H1 (cell line): ENCODE measurements around the gene ERP44. TPM values are rescaled to one million over a fixed set of nuclear protein-coding genes. Genes with fewer than 3 reads are reported as not detected.
"Not testable (repeated sequence)": the region's sequence is repeated elsewhere in the genome, so short reads cannot be mapped to it uniquely, and the experiment has no call there.

Experiments
- CTCF ChIA-PET: fragments of 300-600 bp; sonication (Branson Sonifier 250); formaldehyde crosslinking; loops from one replicate; lab custom pipeline; 2021; ENCODE audit not compliant: partially characterized antibody; lab: Charles Lee
- POLR2A ChIA-PET: fragments of 300-600 bp; sonication (Branson Sonifier 250); formaldehyde crosslinking; loops from one replicate; lab custom pipeline; 2021; ENCODE audit warnings: inconsistent platforms; ENCODE audit not compliant: partially characterized antibody; lab: Charles Lee
- DNase-seq, 2 experiments: peaks; one replicate each; pipeline versions ENCODE4 v3.0.0 to v3.0.0-alpha.2; 2010 to 2022; ENCODE audit warnings: low spot score in 2 of 2, low read depth in 1 of 2, mixed read lengths in 1 of 2
- FAIRE-seq: peaks from 2 replicates; lab custom pipeline; 2011; peaks lifted over from hg19 to GRCh38; lab: Jason Lieb, UNC
- H2AFZ ChIP-seq: 2 replicates; pipeline ENCODE4 v1.8.1; 2012; ENCODE audit warnings: low read length, inconsistent platforms
- H2AK5ac ChIP-seq: 2 replicates; pipeline ENCODE4 v1.6.1; 2013; ENCODE audit warnings: low read depth, low read length
- H2BK120ac ChIP-seq: replicated peaks from 2 replicates; pipeline ENCODE3; 2013; ENCODE audit warnings: low read depth, low read length, inconsistent platforms
- H2BK12ac ChIP-seq: 2 replicates; pipeline ENCODE4 v1.6.1; 2013; ENCODE audit warnings: low read depth, low read length
- H2BK15ac ChIP-seq: 2 replicates; pipeline ENCODE4 v1.6.1; 2013; ENCODE audit warnings: low read length
- H2BK20ac ChIP-seq: 2 replicates; pipeline ENCODE4 v1.6.1; 2013; ENCODE audit warnings: low read length
- H2BK5ac ChIP-seq: 2 replicates; pipeline ENCODE4 v1.6.1; 2013; ENCODE audit warnings: low read depth, low read length
- H3K14ac ChIP-seq: 2 replicates; pipeline ENCODE4 v1.6.1; 2013; ENCODE audit warnings: inconsistent platforms; ENCODE audit not compliant: insufficient read length
- H3K18ac ChIP-seq: 2 replicates; pipeline ENCODE4 v1.6.1; 2013; ENCODE audit warnings: low read length; ENCODE audit errors: extremely low read depth
- H3K23ac ChIP-seq: 2 replicates; pipeline ENCODE4 v1.6.1; 2013; ENCODE audit warnings: inconsistent platforms; ENCODE audit not compliant: insufficient read length
- H3K23me2 ChIP-seq: 2 replicates; pipeline ENCODE4 v1.6.1; 2013; ENCODE audit warnings: low read depth, low read length
- H3K27ac ChIP-seq: 2 replicates; pipeline ENCODE4 v1.6.1; 2011; ENCODE audit warnings: low read depth, low read length, inconsistent platforms
- H3K27me3 ChIP-seq, 4 experiments: replicated peaks in 1 of 4; 1 replicate in 1 of 4; 2 replicates in 3 of 4; pipeline versions ENCODE4 v1.6.1 to v1.8.1; 2011 to 2013; ENCODE audit warnings: low read length in 3 of 4, mild to moderate bottlenecking in 3 of 4, inconsistent platforms in 2 of 4, mixed read lengths in 2 of 4, moderate library complexity in 1 of 4; ENCODE audit not compliant: control insufficient read depth in 3 of 4, insufficient read depth in 3 of 4; ENCODE audit errors: extremely low read depth in 1 of 4
- H3K36me3 ChIP-seq, 4 experiments: 2 replicates each; pipeline versions ENCODE4 v1.6.1 to v1.8.1; 2011 to 2013; ENCODE audit warnings: mild to moderate bottlenecking in 4 of 4, low read length in 3 of 4, moderate library complexity in 2 of 4, control low read depth in 1 of 4, inconsistent platforms in 1 of 4; ENCODE audit not compliant: insufficient read depth in 4 of 4, control insufficient read depth in 2 of 4
- H3K4ac ChIP-seq: replicated peaks from 2 replicates; pipeline ENCODE3; 2013; ENCODE audit warnings: low read length, low read depth, mixed read lengths, inconsistent platforms; ENCODE audit not compliant: insufficient read length
- H3K4me1 ChIP-seq, 4 experiments: replicated peaks in 1 of 4; 1 replicate in 1 of 4; 2 replicates in 3 of 4; pipeline versions ENCODE4 v1.6.1 to v1.8.1; 2011 to 2013; ENCODE audit warnings: low read length in 3 of 4, inconsistent platforms in 2 of 4, mixed read lengths in 1 of 4; ENCODE audit not compliant: insufficient read depth in 4 of 4, control insufficient read depth in 3 of 4
- H3K4me2 ChIP-seq, 2 experiments: 2 replicates each; pipeline versions ENCODE4 v1.6.1 to v1.8.1; 2011 to 2013; ENCODE audit warnings: low read depth in 2 of 2, low read length in 2 of 2, control low read depth in 1 of 2, inconsistent platforms in 1 of 2, mild to moderate bottlenecking in 1 of 2; ENCODE audit not compliant: insufficient read depth in 1 of 2
- H3K4me3 ChIP-seq, 4 experiments: fragments of 200-600, 300-600 bp in 1 of 4; sonication (generic), shearing (Covaris generic), sonication (Bioruptor Twin) in 1 of 4; 2 replicates each; pipeline versions ENCODE4 v1.5.1 to v1.8.1; 2011 to 2016; ENCODE audit warnings: low read length in 4 of 4, low read depth in 3 of 4, control low read depth in 2 of 4, inconsistent platforms in 2 of 4, mild to moderate bottlenecking in 2 of 4, mixed read lengths in 1 of 4, moderate library complexity in 1 of 4; ENCODE audit not compliant: insufficient read depth in 2 of 4; ENCODE audit errors: extremely low read depth in 1 of 4
- H3K56ac ChIP-seq: replicated peaks from 2 replicates; pipeline ENCODE3; 2013; ENCODE audit warnings: low read depth, mild to moderate bottlenecking, mixed read lengths, low read length, inconsistent platforms; ENCODE audit not compliant: insufficient read length
- H3K79me1 ChIP-seq: 2 replicates; pipeline ENCODE4 v1.6.1; 2013; ENCODE audit warnings: low read depth, low read length, control low read depth
- H3K79me2 ChIP-seq, 2 experiments: 2 replicates each; pipeline versions ENCODE4 v1.6.1 to v1.8.1; 2012 to 2013; ENCODE audit warnings: low read length in 2 of 2, mild to moderate bottlenecking in 2 of 2, inconsistent platforms in 1 of 2; ENCODE audit not compliant: insufficient read depth in 2 of 2, control insufficient read depth in 1 of 2
- H3K9ac ChIP-seq, 4 experiments: replicated peaks in 1 of 4; 1 replicate in 1 of 4; 2 replicates in 3 of 4; pipeline versions ENCODE4 v1.6.1 to v1.8.1; 2011 to 2013; ENCODE audit warnings: low read depth in 3 of 4, low read length in 3 of 4, control low read depth in 2 of 4, mild to moderate bottlenecking in 2 of 4, moderate library complexity in 2 of 4, inconsistent platforms in 1 of 4; ENCODE audit errors: extremely low read depth in 1 of 4
- H3K9me3 ChIP-seq, 2 experiments: 2 replicates each; pipeline versions ENCODE4 v1.6.1 to v1.8.1; 2012 to 2013; ENCODE audit warnings: mild to moderate bottlenecking in 2 of 2, moderate library complexity in 2 of 2, control low read depth in 1 of 2, inconsistent platforms in 1 of 2, low read depth in 1 of 2, low read length in 1 of 2, mixed read lengths in 1 of 2; ENCODE audit not compliant: insufficient read depth in 2 of 2
- H4K20me1 ChIP-seq, 2 experiments: replicated peaks in 1 of 2; 2 replicates each; pipeline versions ENCODE3 to v1.8.1; 2011 to 2013; ENCODE audit warnings: inconsistent platforms in 2 of 2, low read length in 2 of 2, mild to moderate bottlenecking in 1 of 2; ENCODE audit not compliant: insufficient read depth in 2 of 2, control insufficient read depth in 1 of 2
- H4K5ac ChIP-seq: 2 replicates; pipeline ENCODE4 v1.6.1; 2013; ENCODE audit warnings: low read length, low read depth, mixed read lengths, inconsistent platforms; ENCODE audit not compliant: insufficient read length
- H4K8ac ChIP-seq: 2 replicates; pipeline ENCODE4 v1.8.0; 2013; ENCODE audit warnings: mild to moderate bottlenecking, moderate library complexity, low read length, inconsistent platforms; ENCODE audit not compliant: insufficient read depth; ENCODE audit errors: extremely low read depth
- H4K91ac ChIP-seq: replicated peaks from 2 replicates; pipeline ENCODE3; 2013; ENCODE audit warnings: low read length, mixed read lengths, inconsistent platforms; ENCODE audit not compliant: insufficient read length
- WGBS, 2 experiments: shearing (Covaris generic) in 1 of 2; methylation state at CpG; one replicate each; pipeline versions ENCODE4 v1.1.6 to v1.1.7; 2013 to 2015; ENCODE audit warnings: low lambda C conversion rate in 2 of 2, mixed read lengths in 2 of 2, inconsistent platforms in 1 of 2, low coverage in 1 of 2, missing lambda C conversion rate in 1 of 2; ENCODE audit not compliant: insufficient replicate concordance in 2 of 2, insufficient coverage in 1 of 2, insufficient read length in 1 of 2; ENCODE audit errors: extremely low coverage in 1 of 2, missing lambda C conversion rate in 1 of 2; 5-methylcytosine and 5-hydroxymethylcytosine counted together
- polyA plus RNA-seq, 7 experiments: library from polyadenylated mRNA; depleted of rRNA in 3 of 7; stranded (reverse) in 5 of 7; unstranded in 2 of 7; fragments of >200 nt in 5 of 7; fragments of 200-250 nt in 2 of 7; gene quantifications; 1 replicate in 5 of 7; 2 replicates in 1 of 7; 4 replicates in 1 of 7; pipeline versions ENCODE4 v1.2.1 to v1.2.3, GENCODE V29; 2011 to 2013; ENCODE audit warnings: missing spikeins in 2 of 7, mixed read lengths in 2 of 7
- total RNA-seq: library from RNA; stranded (reverse); fragmentation: NEBNext Ultra II Directional; extraction: Animal tissue kit (Norgen Biotek cat#: 25700); gene quantifications from 2 replicates; pipeline ENCODE4 v1.2.1, GENCODE V29; 2021

The ERP44 gene
- total and polyA plus RNA-seq, 2 of the 8 experiments (the other 6 are each of a cell fraction or from before 2014, with no cell fraction given) = 5.7 to 15.6 TPM

- H3K9ac ChIP-seq, FAIRE-seq, H3K27ac ChIP-seq: not testable (repeated sequence)
These were observed 43.1 kb upstream of the ERP44 start for GRCh38 chr9:100141862-100142261.

More at GRCh38 chr9:100141862-100142261, 43.1 kb upstream of the ERP44 start:
- not testable (repeated sequence) for H4K8ac ChIP-seq, H4K20me1 ChIP-seq, H3K79me1 ChIP-seq, H2BK12ac ChIP-seq, DNase-seq, H3K14ac ChIP-seq, H2BK120ac ChIP-seq, H3K23ac ChIP-seq, H2BK15ac ChIP-seq, H2AFZ ChIP-seq, H3K23me2 ChIP-seq, H3K4ac ChIP-seq, H4K91ac ChIP-seq, H3K27me3 ChIP-seq, H3K9me3 ChIP-seq, H3K18ac ChIP-seq, H2BK20ac ChIP-seq, H4K5ac ChIP-seq, H3K56ac ChIP-seq, H2AK5ac ChIP-seq
- H2BK5ac ChIP-seq = peak overlapping the region; percentile 69
- POLR2A ChIA-PET = interaction anchor here (1.6 to 2.0 kb wide), 2 partner anchors 8 to 76 kb away, joined by 5 to 6 read pairs; no protein-coding TSS in a partner anchor
- CTCF ChIA-PET = interaction anchor here (1.4 kb wide), 1 partner anchor 72 kb away, joined by 3 read pairs; no protein-coding TSS in a partner anchor
- H3K79me2 ChIP-seq = peaks cover 0 to 42% of the 10 kb centered on the region in 2 experiments; a peak in 2 of 4 replicates
- peaks cover 0 to 57% (median 11%) of the 10 kb centered on the region in 4 experiments; a peak in 4 of 8 replicates for H3K36me3 ChIP-seq
- peaks cover 0 to 16% (median 9%) of the 10 kb centered on the region in 4 experiments; a peak in 5 of 7 replicates for H3K4me1 ChIP-seq
- peak overlapping the region in 1 of 4 experiments; percentile 68; a peak in 3 of 8 replicates for H3K4me3 ChIP-seq
- WGBS, 2 experiments = 79% methylated on average over 9 of the region's 9 CpGs; no CpG with 5 or more reads in 1 of the 2 experiments
- peak overlapping the region; percentile 57 to 83 for H3K4me2 ChIP-seq
